ENCODE measurements around the gene CFAP73. TPM values are rescaled to one million over a fixed set of nuclear protein-coding genes. Genes with fewer than 3 reads are reported as not detected.
"Not testable (repeated sequence)": the region's sequence is repeated elsewhere in the genome, so short reads cannot be mapped to it uniquely, and the experiment has no call there.

The CFAP73 gene
- total RNA-seq, 1 donor from 2014 or later: 6.9 TPM

DNA sequence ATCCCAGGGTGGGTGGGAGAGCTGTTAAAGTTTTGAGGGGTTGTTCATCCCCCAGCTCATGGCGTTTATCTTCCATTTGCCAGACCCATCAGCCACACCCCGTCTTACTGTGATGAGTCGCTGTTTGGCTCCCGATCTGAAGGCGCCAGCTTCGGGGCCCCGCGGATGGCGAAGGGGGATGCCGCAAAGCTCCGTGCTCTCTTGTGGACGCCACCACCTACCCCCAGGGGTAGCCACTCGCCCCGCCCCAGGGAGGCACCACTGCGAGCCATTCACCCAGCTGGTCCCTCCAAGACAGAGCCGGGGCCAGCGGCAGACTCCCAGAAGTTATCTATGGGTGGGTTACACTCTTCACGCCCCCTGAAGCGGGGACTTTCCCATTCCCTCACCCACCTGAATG lies 41.7 kb downstream of the CFAP73 start:
- DNase-seq: no peak

DNA sequence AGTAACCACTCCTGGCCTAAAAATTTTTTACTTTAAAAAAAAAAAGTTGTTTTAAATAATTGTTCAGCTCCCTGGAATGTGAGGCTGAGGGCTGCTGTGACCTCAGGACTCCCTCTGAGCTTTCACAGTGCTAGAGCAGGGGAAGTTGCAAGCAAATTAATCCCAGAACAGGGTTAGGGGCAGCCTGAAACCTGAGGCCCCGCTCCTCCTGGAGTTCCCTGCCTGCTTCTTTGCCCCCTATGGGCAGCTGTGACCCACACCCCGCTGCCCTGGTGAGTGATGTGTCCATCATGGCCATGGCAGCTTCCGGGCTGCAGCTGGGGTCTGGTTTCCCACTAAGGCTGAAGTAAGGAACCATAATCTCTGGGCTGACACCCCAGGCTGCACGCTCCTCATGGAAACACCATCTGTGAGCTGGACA lies 45.5 kb downstream of the CFAP73 start:
- DNase-seq: peak; percentile 43

DNA sequence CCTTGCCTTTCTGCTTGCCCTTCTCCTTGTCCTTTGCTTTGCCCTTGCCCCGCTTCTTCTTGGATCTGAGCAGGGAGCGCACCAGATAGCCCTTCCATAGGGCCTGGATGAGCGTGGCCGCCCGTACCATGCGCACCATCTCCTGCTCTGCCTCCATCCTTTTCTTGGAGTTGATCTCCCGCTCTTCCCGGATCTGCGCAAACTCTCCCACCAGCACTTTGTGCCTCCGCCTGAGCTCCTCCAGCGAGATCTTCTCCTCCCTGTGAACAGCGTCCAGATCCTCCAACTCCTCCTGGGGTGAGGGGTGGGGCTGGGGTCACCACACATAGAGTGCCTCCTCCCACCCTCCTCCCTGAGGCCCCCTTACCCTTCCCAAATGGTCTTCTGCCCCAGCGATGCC lies 46.1 kb downstream of the CFAP73 start:
- DNase-seq: no peak

DNA sequence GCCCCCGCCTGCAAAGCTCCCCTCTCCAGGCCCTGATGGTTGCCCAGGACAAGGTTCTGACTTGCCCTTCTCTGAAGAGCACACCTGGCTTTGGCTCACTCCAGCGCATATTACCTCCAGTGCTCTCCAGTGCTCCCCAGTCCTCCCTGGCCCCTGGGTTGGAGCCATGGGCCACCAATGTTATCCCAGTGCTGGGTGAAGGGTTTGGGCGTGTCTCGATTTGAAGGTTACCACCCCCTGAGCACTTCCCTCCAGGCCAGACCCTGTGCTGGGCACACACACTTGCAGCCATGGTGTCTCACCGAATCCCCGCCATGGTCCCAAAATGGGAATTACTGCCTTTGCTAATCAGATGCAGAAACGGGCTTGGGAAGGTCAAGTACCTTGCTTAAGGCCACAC lies 47.1 kb downstream of the CFAP73 start:
- no peak for DNase-seq

DNA sequence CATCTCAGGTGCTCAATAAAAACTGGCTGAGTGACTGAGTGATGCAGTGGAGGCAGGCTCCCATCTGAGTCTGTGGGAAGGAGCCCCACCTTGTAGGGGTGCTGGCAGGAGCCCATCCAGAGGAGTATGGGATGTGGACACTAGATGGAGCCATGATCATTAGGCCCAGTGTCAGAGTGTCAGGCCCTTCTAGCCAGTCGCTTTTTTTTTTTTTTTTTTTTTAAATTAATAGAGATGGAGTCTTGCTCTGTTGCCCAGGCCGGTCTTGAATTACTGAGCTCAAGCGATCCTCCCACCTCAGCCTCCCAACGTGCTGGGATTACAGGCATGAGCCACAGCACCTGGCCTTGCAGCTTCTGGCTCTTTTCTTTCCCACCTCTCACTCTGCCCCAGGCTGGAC lies 47.5 kb downstream of the CFAP73 start:
- DNase-seq: peak; percentile 83

DNA sequence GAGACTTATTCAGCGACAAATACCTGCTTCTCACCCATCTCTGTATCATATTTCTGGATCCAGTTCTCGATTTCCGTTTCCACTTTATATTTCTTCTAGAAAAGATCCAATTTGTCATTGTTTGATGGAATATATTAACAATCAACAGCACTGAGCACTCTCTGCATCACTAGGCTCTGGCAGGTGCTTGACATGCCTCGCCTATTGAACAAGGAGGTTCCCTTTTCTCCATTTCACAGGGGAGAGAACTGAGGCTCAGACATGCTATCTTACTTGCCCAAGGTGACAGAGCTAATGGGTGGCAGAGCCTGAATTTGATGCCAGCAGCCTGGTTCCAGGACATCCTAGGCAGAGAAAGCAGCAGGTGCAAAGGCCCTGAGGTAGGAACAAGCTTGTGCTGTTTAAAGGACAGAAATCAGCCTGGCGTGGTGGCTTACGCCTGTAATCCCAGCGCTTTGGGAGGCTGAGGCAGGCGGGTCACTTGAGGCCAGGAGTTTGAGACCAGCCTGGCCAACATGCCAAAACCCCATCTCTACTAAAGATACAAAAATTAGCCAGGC lies 48.1 kb downstream of the CFAP73 start:
- DNase-seq: no peak

DNA sequence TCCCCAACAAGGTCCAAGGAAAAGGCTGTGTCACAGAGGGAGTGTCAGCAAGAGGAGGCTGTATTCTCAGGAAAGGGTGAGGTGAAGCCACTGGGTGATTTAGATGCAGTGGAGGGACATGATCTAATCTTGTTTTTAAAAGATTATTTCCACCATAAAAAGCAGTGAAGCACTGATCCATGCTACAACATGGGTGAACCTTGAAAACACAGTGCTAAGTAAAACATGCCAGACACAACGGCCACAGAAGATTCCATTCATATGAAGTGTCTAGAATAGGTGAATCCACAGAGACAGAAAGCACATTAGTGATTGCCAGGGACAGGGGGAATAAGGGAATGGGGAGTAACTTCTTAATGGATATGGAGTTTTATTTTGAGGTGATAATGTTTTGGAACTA lies 48.8 kb downstream of the CFAP73 start:
- DNase-seq: no peak

DNA sequence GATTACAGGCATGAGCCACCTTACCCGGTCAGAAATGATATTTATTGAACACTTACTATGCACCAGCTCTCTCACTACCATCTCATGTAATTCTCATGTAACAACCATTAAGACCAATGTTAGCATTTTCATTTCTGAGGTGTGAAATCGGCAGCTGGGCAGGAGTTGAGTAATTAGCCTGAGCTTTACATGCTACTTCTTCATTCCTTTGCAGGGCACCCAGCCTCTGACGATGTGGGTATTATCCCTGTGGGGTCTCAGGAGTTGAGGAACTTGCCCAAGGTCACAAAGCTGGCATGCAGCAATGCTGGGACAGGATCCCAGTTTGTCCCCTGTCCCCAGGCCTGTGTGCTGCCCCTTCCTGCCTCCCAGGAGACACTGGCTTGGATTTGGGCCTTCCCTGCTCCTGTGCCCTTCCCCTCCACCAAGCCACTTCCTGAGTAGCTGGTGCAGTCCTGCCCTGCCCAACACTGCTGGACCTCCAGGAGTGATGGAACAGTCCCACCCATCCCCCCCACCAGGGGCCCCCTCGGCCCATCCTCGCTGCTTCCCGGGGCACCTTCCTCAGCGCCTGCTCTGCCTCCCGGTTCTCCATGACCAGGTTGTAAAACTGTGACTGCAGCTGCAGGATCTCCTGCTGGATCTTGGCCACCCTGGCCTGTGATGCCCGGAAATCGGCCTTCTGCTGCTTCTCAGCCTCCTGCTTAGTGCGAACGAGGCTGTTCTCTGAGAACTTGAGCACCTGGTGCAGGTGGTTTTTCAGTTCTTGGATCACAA lies 50.7 kb downstream of the CFAP73 start:
- DNase-seq: no peak

DNA sequence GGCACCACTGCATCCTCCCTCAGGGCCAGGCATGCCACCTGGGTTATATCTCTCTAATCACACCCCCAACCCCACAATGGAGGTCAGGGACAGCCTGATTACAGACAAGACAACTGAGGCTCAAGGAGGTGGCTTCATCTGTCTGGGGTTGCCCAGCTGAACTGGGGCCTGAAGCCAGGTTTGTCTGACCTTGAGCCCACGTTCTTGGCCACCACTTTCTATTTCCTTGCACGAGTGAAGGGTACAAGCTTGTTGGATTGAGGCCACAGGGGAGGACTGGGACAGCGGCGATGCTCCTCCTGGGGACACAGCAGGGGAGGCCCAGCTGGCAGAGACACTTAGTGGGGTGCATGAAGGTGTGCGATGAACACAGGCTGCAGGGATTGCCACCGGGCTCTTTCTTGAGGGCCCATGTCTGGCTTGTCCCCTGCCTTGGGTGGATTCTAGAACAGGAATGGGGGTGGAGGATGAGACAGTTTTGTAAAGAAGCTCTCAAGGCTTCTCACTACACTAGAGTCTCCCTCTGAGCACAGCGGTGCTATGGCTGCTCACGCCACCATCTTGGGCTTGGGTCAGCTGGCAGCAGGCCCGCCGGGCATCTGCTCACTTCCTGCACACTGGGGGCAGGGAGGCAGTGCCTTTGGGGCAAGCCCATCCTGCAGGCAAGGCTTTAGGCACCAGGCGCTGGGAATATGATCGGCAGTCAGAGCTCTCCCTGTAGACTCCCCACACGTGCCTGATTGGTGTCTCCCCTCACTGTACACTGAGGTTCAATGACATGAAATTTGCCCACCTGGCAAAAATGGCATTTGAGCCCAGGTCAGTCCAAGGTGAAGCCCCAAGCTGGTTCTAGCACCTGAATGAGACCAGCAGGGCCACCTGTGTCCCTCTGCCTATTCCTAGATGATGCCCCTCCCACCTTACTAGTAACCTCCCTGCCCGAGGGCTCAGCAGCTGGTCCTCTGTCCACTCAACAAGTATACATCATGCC lies 52.0 kb downstream of the CFAP73 start:
- DNase-seq: no peak

DNA sequence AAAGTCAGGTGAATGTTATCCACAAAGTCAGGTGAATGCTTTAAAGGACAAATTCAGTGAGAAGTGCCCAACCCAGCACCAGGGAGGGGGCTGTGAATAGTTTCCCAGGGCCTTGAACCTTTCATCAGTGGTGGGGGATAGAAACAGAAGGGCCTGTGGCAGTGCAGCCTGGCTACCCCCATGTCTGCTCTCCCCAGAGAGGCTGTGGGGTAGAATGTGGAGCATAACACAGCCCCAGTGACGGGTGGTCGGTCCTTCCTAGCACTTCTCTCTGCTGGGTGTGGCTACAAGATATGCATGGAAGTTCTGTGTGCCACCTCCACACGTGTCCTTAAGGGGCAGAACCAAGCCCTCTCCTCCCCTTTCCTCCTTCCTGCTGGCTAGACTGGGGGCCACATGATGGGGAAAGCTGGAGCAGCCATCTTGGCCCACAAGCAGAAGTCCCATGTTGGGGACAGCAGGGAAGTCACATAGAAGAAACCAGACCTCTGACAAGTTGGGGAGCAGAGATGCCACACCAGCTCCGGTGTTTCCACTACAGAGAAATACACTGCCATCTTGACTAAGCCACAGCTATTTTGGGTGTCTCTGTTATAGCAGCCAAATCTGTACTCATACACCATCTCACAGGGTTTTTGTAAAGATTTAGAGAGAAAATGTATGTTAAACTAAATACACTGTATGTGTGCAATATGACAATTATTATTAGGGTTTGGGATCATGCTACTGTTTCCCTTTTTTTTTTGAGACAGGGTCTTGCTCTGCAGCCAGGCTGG lies 53.0 kb downstream of the CFAP73 start:
- DNase-seq: no peak

DNA sequence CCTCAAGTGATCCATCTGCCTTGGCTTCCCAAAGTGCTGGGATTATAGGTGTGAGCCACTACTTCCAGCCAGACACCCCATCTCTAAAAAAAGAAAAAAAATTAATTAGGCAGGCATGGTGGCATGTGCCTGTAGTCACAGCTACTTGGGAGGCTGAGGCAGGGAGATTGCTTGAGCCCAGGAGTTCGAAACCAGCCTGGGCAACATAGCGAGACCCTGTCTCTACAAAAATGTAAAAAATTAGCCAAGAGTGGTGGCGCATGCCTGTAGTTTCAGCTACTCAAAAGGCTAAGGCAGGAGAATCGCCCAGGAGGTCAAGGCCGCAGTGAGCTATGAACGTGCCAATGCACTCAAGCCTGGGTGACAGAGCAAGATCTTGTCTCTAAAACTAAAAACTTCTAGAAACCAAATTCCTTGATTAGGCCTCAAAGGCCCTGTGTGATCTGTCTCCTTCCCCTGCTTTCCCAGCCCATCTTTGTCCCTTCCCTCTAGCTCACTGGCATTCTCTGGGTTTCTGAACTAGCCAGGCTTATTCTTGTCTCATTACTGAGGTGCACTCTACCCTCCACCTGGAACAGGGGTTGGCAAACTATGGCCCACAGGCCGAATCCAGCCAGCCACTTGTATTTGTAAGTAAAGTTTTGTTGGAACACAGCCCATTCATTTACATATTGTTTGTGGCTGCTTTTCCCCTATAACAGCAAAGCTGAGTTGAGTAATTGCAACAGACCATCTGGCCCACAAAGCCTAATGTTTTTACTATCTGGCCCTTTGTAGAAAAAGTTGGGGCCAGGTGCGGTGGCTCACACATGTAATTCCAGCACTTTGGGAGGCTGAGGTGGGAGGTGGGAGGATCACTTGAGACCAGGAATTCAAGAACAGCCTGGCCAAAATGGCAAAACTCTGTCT lies 54.6 kb downstream of the CFAP73 start:
- DNase-seq: no peak

DNA sequence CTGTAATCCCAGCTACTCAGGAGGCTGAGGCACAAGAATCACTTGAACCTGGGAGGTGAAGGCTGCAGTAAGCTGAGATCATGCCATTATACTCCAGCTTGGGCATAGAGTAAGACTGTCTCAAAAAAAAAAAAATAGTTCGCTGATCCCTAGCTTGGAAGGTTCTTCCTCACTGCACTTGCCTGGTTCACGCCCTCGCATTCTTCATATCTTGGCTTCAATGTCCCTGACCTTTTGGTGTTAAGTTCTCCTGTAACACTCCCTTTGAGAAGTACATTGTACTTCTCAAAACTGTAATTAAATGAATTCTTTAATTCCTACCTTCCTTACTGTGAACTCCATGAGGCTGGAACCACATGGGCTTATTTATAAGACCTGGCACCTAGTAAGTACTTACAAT lies 55.3 kb downstream of the CFAP73 start:
- no peak for DNase-seq

DNA sequence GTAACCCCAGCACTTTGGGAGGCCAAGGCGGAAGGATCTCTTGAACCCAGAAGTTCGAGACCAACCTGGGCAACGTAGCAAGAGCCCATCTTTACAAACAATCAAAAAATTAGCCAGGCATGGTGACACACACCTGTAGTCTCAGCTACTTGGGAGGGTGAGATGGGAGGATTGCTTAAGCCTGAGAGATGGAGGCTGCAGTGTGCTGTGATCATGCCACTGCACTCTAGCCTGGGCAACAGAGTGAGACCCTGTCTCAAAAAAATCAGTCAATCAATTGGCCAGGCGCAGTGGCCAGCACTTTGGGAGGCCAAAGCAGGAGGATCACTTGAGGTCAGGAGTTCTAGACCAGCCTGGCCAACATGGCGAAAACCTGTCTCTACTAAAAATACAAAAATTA lies 57.3 kb downstream of the CFAP73 start:
- not testable (repeated sequence) for DNase-seq

DNA sequence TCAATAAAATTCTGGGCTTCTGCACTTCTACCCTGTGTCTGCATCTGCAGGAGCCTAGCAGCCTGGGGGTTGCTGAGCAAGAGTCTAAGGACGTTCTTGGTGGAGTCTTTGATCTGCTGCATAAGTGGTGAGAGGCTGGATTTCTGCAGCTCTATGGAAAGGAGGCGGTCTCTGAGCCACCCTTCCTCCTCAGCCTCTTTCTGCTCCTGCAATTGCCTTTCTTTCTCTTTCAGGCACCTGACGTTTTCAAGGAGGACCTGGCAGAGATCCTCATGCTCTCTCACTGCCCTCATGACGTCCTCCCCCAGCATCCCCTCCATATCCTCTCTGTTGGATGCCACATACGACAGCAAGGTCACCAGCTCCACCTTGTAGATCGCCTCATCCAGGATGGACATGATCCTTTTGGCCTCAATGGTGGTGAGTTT lies 58.1 kb downstream of the CFAP73 start:
- no peak for DNase-seq

DNA sequence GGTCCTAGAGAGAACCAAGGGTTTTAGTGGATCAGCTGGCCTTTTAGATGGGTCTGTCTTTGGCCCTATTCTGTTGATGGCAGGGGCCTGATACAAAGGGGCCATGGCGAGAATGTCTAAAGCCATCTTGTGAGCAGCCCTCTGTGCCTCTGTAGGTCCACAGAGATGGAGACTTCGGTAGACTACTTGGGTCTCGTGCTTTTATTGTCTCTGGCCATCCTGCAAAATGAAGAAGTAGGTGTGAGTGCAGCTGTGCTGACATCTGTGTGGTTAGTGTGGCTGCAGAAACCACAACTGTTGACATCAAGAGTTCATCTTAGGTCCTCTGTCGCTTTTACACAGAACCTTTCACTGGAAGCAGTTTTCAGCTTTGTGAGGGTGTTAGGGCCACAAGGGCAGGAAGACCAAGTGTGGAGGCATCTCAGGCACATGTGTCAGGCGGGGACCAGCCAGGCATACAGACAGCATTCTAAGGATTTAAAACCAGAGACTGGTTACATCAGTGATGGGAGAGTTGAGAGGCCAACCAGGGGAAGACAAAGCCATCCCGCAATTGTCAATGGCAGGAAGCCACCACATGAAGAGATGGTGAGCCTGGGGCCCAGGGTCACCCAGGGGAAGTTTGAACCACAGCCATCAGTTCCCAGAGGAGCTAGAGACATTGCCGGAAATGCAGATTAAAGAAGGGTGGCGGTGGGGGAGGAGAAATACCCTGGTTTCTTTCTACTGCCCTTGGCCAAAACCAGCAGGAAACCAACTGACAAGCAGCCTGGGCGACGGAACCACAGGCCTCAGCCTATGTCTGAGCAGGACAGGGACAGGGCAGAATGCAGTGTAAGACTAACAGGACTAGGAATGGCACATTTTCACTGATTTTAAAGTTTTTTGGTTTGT lies 58.8 kb downstream of the CFAP73 start:
- DNase-seq: no peak

All from tongue (tissue), 2 donors.